OCI-LY1 (cell line): ENCODE measurements around the gene URAD.

Source experiments
- H2AFZ ChIP-seq: fragments of 200-600 bp; sonication (generic), shearing (Covaris generic); 2 replicates; pipeline ENCODE4 v1.6.0; 2014; ENCODE audit warnings: antibody characterized with exemption, mild to moderate bottlenecking, low read length
- H3F3A ChIP-seq: fragments of 200-600 bp; sonication (generic), shearing (Covaris generic); 2 replicates; pipeline ENCODE4 v1.6.0; 2014; ENCODE audit warnings: mild to moderate bottlenecking, antibody characterized with exemption, low read length, moderate library complexity; ENCODE audit not compliant: insufficient read depth
- H3K27ac ChIP-seq: fragments of 200-600 bp; sonication (generic); 2 replicates; pipeline ENCODE4 v1.5.1; 2014; ENCODE audit warnings: low read length, mixed run types, mild to moderate bottlenecking, low read depth; ENCODE audit not compliant: poor library complexity, severe bottlenecking
- H3K27me3 ChIP-seq: fragments of 200-600 bp; sonication (generic); 2 replicates; pipeline ENCODE4 v1.6.0; 2014; ENCODE audit warnings: antibody characterized with exemption, mild to moderate bottlenecking, low read length, moderate library complexity; ENCODE audit not compliant: insufficient read depth
- H3K36me3 ChIP-seq: fragments of 200-600 bp; sonication (generic); 2 replicates; pipeline ENCODE4 v1.6.1; 2014; ENCODE audit warnings: mild to moderate bottlenecking, antibody characterized with exemption, low read length, moderate library complexity, mixed read lengths; ENCODE audit not compliant: insufficient read depth
- H3K4me1 ChIP-seq: fragments of 200-600 bp; sonication (generic); 2 replicates; pipeline ENCODE4 v1.5.1; 2014; ENCODE audit warnings: mild to moderate bottlenecking, low read length, moderate library complexity; ENCODE audit not compliant: insufficient read depth, severe bottlenecking
- H3K4me2 ChIP-seq: fragments of 200-600 bp; sonication (generic), shearing (Covaris generic); 2 replicates; pipeline ENCODE4 v1.6.1; 2014; ENCODE audit warnings: low read length
- H3K4me3 ChIP-seq: fragments of 200-600 bp; sonication (generic); 2 replicates; pipeline ENCODE4 v1.5.1; 2014; ENCODE audit warnings: low read length, low read depth, mild to moderate bottlenecking, mixed read lengths; ENCODE audit not compliant: poor library complexity, severe bottlenecking
- H3K79me2 ChIP-seq: fragments of 200-600 bp; shearing (Covaris generic); 2 replicates; pipeline ENCODE4 v1.6.1; 2016; ENCODE audit warnings: mixed run types, low read length, mixed read lengths; ENCODE audit not compliant: insufficient read depth
- H3K9ac ChIP-seq: fragments of 200-600 bp; sonication (generic), shearing (Covaris generic); 2 replicates; pipeline ENCODE4 v1.6.1; 2014; ENCODE audit warnings: mild to moderate bottlenecking, low read length, mixed read lengths
- H3K9me2 ChIP-seq: fragments of 200-600 bp; sonication (generic), shearing (Covaris generic); 2 replicates; pipeline ENCODE4 v1.6.1; 2014; ENCODE audit warnings: low read depth, mild to moderate bottlenecking, low read length, mixed read lengths
- H3K9me3 ChIP-seq: fragments of 200-600 bp; shearing (Covaris generic); 2 replicates; pipeline ENCODE4 v1.6.1; 2014; ENCODE audit warnings: low read length, mixed read lengths
- H4K20me1 ChIP-seq: fragments of 200-600 bp; sonication (generic), shearing (Covaris generic); 2 replicates; pipeline ENCODE4 v1.6.0; 2016; ENCODE audit warnings: mild to moderate bottlenecking, low read length; ENCODE audit not compliant: insufficient read depth
- EZH2 ChIP-seq: fragments of 200-600 bp; sonication (generic), shearing (Covaris generic); IDR thresholded peaks from 2 replicates; pipeline ENCODE4 v1.8.0; 2017; ENCODE audit warnings: borderline replicate concordance, mixed run types, mild to moderate bottlenecking, antibody characterized with exemption, low read length, moderate library complexity, mixed read lengths
- TF ChIP-seq, protein P1 (sequence below): fragments of 200-600 bp; sonication (generic), shearing (Covaris generic); IDR thresholded peaks from 2 replicates; pipeline ENCODE4 v1.5.1; 2017; ENCODE audit warnings: mild to moderate bottlenecking, antibody characterized with exemption, low read length, moderate library complexity, mixed read lengths

The URAD gene

GRCh38 chr13:27988520-27988919, at the start of gene URAD:
TSS of gene URAD (minus strand) at chr13:27988693. CDS start at chr13:27988637, 56 bp downstream.
- Histone ChIP-seq H3K4me2 (no peak within 1 kb of the TSS), H3K36me3 (no peaks in the 10 kb centered on the region), H3F3A (no peaks in the 10 kb centered on the region), H3K9ac (no peak within 1 kb of the TSS), H2AFZ (no peak within 1 kb of the TSS), H3K27ac (no peak within 1 kb of the TSS), H3K27me3 (no peaks in the 10 kb centered on the region), H3K9me3 (no peaks in the 10 kb centered on the region), H3K79me2 (no peaks in the 10 kb centered on the region), H3K4me3 (no peak within 1 kb of the TSS), H4K20me1 (no peaks in the 10 kb centered on the region), H3K9me2 (no peaks in the 10 kb centered on the region), H3K4me1 (no peaks in the 10 kb centered on the region)
- TF ChIP-seq EZH2 = no peak
- TF ChIP-seq, protein P1, sequence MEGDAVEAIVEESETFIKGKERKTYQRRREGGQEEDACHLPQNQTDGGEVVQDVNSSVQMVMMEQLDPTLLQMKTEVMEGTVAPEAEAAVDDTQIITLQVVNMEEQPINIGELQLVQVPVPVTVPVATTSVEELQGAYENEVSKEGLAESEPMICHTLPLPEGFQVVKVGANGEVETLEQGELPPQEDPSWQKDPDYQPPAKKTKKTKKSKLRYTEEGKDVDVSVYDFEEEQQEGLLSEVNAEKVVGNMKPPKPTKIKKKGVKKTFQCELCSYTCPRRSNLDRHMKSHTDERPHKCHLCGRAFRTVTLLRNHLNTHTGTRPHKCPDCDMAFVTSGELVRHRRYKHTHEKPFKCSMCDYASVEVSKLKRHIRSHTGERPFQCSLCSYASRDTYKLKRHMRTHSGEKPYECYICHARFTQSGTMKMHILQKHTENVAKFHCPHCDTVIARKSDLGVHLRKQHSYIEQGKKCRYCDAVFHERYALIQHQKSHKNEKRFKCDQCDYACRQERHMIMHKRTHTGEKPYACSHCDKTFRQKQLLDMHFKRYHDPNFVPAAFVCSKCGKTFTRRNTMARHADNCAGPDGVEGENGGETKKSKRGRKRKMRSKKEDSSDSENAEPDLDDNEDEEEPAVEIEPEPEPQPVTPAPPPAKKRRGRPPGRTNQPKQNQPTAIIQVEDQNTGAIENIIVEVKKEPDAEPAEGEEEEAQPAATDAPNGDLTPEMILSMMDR = no peak

- Histone ChIP-seq H3K9me2 (no peaks in the 10 kb centered on the region), H3K79me2 (no peaks in the 10 kb centered on the region), H3K9ac (no peak overlapping the region), H3K36me3 (no peaks in the 10 kb centered on the region), H3K4me3 (no peak overlapping the region), H3K27ac (no peak overlapping the region), H3K4me2 (no peak overlapping the region), H4K20me1 (no peaks in the 10 kb centered on the region), H3K4me1 (no peaks in the 10 kb centered on the region), H3F3A (no peaks in the 10 kb centered on the region), H3K9me3 (no peaks in the 10 kb centered on the region), H3K27me3 (no peaks in the 10 kb centered on the region), H2AFZ (no peak overlapping the region)
- TF ChIP-seq EZH2 = no peak
- TF ChIP-seq, protein P1 = no peak
These were observed 48.9 kb upstream of the URAD start for GRCh38 chr13:28037399-28037798.

DNA sequence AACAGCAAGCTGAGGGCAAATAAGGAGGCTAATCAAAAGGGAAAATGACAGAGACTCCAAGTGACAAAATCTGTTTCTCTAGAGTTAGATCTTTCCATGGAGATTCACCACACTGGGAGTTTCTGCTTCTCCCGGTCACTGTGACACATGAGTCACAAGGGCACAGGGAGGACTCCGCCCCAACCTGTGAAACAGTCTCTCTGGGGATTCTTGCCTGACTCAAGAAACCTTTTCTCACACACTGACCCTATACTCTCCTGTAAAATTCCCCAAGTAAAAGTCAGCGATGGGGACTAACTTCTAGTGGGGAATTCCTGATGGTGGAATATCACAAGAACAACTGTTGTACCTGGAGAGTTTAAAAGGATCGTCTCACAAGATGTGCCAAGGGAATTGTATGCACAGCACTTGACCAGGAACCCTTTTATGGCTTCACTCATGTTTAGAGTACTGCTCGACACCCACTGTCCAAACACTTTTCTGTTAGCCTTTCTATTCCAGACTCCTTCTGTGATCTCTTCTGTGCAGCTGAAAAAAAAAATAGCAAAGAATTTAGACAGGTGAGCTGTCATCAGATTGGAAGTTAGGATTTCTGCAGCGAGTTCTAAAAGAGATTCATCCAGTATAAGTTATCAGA, 46.8 kb upstream of the URAD start:
- no peaks in the 10 kb centered on the region for H3K79me2 ChIP-seq
- no peaks in the 10 kb centered on the region for H3F3A ChIP-seq
- no peaks in the 10 kb centered on the region for H3K4me1 ChIP-seq
- H3K9ac ChIP-seq = no peak overlapping the region
- TF ChIP-seq EZH2 = no peak
- TF ChIP-seq, protein P1 = no peak
- H2AFZ ChIP-seq = no peak overlapping the region
- H3K36me3 ChIP-seq = no peaks in the 10 kb centered on the region
- H3K4me3 ChIP-seq = no peak overlapping the region
- no peak overlapping the region for H3K27ac ChIP-seq
- no peaks in the 10 kb centered on the region for H3K27me3 ChIP-seq
- no peaks in the 10 kb centered on the region for H3K9me2 ChIP-seq
- no peaks in the 10 kb centered on the region for H4K20me1 ChIP-seq
- no peaks in the 10 kb centered on the region for H3K9me3 ChIP-seq
- no peak overlapping the region for H3K4me2 ChIP-seq
